HepG2 (cell line): Measurements from ENCODE around the gene LLGL2. TPM values are rescaled to one million over a fixed set of nuclear protein-coding genes. Genes with fewer than 3 reads are reported as not detected.

Experiments used
- ATAC-seq: fragments of 200-7000 bp; cut with Tn5 transposase; 3 replicates; pipeline ENCODE4 v1.9.1; 2020; ENCODE audit warnings: mild to moderate bottlenecking, moderate library complexity
- BruUV-seq: library from RNA; stranded (reverse); fragments of 400-500 nt; replicated peaks from 2 replicates; lab custom pipeline; 2021; lab: Mats Ljungman, UMichigan
- CTCF ChIA-PET: fragments of 300-600 bp; formaldehyde crosslinking; extraction: SDS; loops from one replicate; lab custom pipeline; 2021; ENCODE audit warnings: low total read pairs, inconsistent platforms, low intra/inter-chr PET ratio; lab: Yijun Ruan, JAX
- POLR2A ChIA-PET: fragments of 350-600 bp; sonication (Branson Sonifier 250); formaldehyde crosslinking; loops from one replicate; lab custom pipeline; 2020; ENCODE audit warnings: antibody characterized with exemption, inconsistent platforms; lab: Yijun Ruan, JAX
- DNase-seq: peaks from one replicate; pipeline ENCODE4 v3.0.0-alpha.2; 2015; ENCODE audit warnings: low spot score
- FAIRE-seq: peaks from 3 replicates; lab custom pipeline; 2011; peaks lifted over from hg19 to GRCh38; lab: Jason Lieb, UNC
- H2AFZ ChIP-seq: one replicate; pipeline ENCODE4 v1.6.1; 2011; ENCODE audit warnings: low read length, inconsistent platforms
- H3K27ac ChIP-seq: fragments of 300-600 bp; 3 replicates; pipeline ENCODE4 v1.8.0; 2011; ENCODE audit warnings: mixed run types, mild to moderate bottlenecking, mixed read lengths, low read length, inconsistent platforms; ENCODE audit not compliant: insufficient read depth; ENCODE audit errors: extremely low read length
- H3K27me3 ChIP-seq, 2 experiments: fragments of 200-600 bp in 1 of 2; 2 replicates in 1 of 2; 3 replicates in 1 of 2; pipeline versions ENCODE4 v1.6.0 to v1.8.0; 2011; ENCODE audit warnings: low read length in 2 of 2, mild to moderate bottlenecking in 2 of 2, moderate library complexity in 2 of 2, inconsistent platforms in 1 of 2; ENCODE audit not compliant: insufficient read depth in 2 of 2, control insufficient read depth in 1 of 2
- H3K36me3 ChIP-seq, 2 experiments: fragments of 200-600 bp in 1 of 2; replicated peaks in 1 of 2; 2 replicates in 1 of 2; 3 replicates in 1 of 2; pipeline versions ENCODE4 v1.5.1 to v1.8.0; 2011; ENCODE audit warnings: low read length in 2 of 2, inconsistent platforms in 1 of 2; ENCODE audit not compliant: insufficient read depth in 2 of 2, control insufficient read depth in 1 of 2
- H3K4me1 ChIP-seq: 2 replicates; pipeline ENCODE4 v1.5.1; 2012; ENCODE audit warnings: low read length, inconsistent platforms; ENCODE audit not compliant: insufficient read depth
- H3K4me2 ChIP-seq: 2 replicates; pipeline ENCODE4 v1.6.0; 2011; ENCODE audit warnings: low read depth, low read length, inconsistent platforms
- H3K4me3 ChIP-seq, 3 experiments: fragments of 200-600 bp in 1 of 3; sonication (generic), shearing (Covaris generic) in 1 of 3; replicated peaks in 1 of 3; 2 replicates each; pipeline ENCODE4 v1.5.1; 2011 to 2016; ENCODE audit warnings: low read length in 3 of 3, inconsistent platforms in 2 of 3, low read depth in 2 of 3, mild to moderate bottlenecking in 2 of 3, control low read depth in 1 of 3, mixed read lengths in 1 of 3; ENCODE audit not compliant: insufficient read depth in 1 of 3
- H3K79me2 ChIP-seq: one replicate; pipeline ENCODE4 v1.6.1; 2011; ENCODE audit warnings: low read length, inconsistent platforms; ENCODE audit not compliant: insufficient read depth
- H3K9ac ChIP-seq: 2 replicates; pipeline ENCODE4 v1.6.0; 2011; ENCODE audit warnings: mild to moderate bottlenecking, low read depth, low read length, inconsistent platforms; ENCODE audit not compliant: insufficient read depth
- H3K9me3 ChIP-seq: 2 replicates; pipeline ENCODE4 v1.5.1; 2012; ENCODE audit warnings: mild to moderate bottlenecking, low read length
- H4K20me1 ChIP-seq: 2 replicates; pipeline ENCODE4 v1.6.0; 2011; ENCODE audit warnings: inconsistent platforms, mild to moderate bottlenecking, low read length, moderate library complexity; ENCODE audit not compliant: insufficient read depth
- CEBPZ ChIP-seq: IDR thresholded peaks from 2 replicates; pipeline ENCODE4 v1.6.1; 2012; ENCODE audit warnings: low read length, improper control_type of control experiment
- ELF1 ChIP-seq: sonication (generic); formaldehyde crosslinking; IDR thresholded peaks from 2 replicates; pipeline ENCODE4 v1.4.0; 2020; ENCODE audit warnings: missing genetic modification reagents
- ELF3 ChIP-seq: IDR thresholded peaks from 2 replicates; pipeline ENCODE4 v1.6.1; 2016; ENCODE audit warnings: missing genetic modification reagents, missing compliant biosample characterization
- HNRNPL ChIP-seq: fragments of 200-400 bp; formaldehyde crosslinking; IDR thresholded peaks from 2 replicates; pipeline ENCODE4 v1.6.1; 2017; ENCODE audit warnings: mild to moderate bottlenecking, low read depth, low read length
- SAP130 ChIP-seq: IDR thresholded peaks from 2 replicates; pipeline ENCODE4 v1.6.1; 2016; ENCODE audit warnings: low read depth
- TEAD3 ChIP-seq: optimal IDR thresholded peaks from 2 replicates; pipeline ENCODE3; 2016; ENCODE audit warnings: borderline replicate concordance
- TFAP4 ChIP-seq: sonication (generic); IDR thresholded peaks from 2 replicates; pipeline ENCODE4 v1.6.1; 2016; ENCODE audit warnings: low read depth, borderline replicate concordance
- TOPORS ChIP-seq: sonication (generic); formaldehyde crosslinking; IDR thresholded peaks from 2 replicates; pipeline ENCODE4 v1.8.0; 2023; ENCODE audit warnings: mild to moderate bottlenecking, missing genetic modification reagents
- WGBS: methylation state at CpG from one replicate; pipeline ENCODE4 v1.1.6; 2017; ENCODE audit warnings: low lambda C conversion rate; 5-methylcytosine and 5-hydroxymethylcytosine counted together
- in situ Hi-C: cut with HindIII; loops from 2 replicates; pipeline ENCODE4 v1.10.0; 2017; ENCODE audit warnings: low pct_unique_long_range_greater_than_20kb; ENCODE audit not compliant: extremely low pct_ligation_motif_present
- intact Hi-C: fragments of 100-400 bp; cut with micrococcal nuclease; formaldehyde crosslinking; loops from one replicate; pipeline ENCODE4 v1.10.0; 2022; ENCODE audit not compliant: unreplicated experiment
- polyA plus RNA-seq, 8 experiments: library from polyadenylated mRNA; depleted of rRNA in 3 of 8; stranded (reverse) in 7 of 8; unstranded in 1 of 8; fragments of >200 nt; fragmentation: Illumina TruSeq in 4 of 8; extraction: Trizol in 4 of 8; gene quantifications; 2 replicates each; pipeline versions ENCODE4 v1.2.1 to v1.2.3, GENCODE V29; 2011 to 2016; ENCODE audit warnings: low read depth in 4 of 8, missing spikeins in 1 of 8, mixed read lengths in 1 of 8; ENCODE audit not compliant: insufficient read depth in 1 of 8
- total RNA-seq, 5 experiments: library from RNA; depleted of rRNA; stranded (reverse); fragments of >200 nt; fragmentation: Illumina TruSeq; extraction: Trizol; gene quantifications; 2 replicates each; pipeline ENCODE4 v1.2.3, GENCODE V29; 2016; ENCODE audit warnings: low read depth in 1 of 5

Gene LLGL2
- total and polyA plus RNA-seq, 2 of the 13 experiments (the other 11 are each of a cell fraction or from before 2014, with no cell fraction given), result 83.0 to 86.7 TPM

GRCh38 chr17:75617218-75617617, 91.7 kb downstream of the LLGL2 start:
- H3K79me2 ChIP-seq, result no peaks in the 10 kb centered on the region
- no peaks in the 10 kb centered on the region for H3K9me3 ChIP-seq
- TF ChIP-seq TOPORS (no peak), TEAD3 (CRISPR knock-in tag) (peak; percentile 78), ELF3 (CRISPR knock-in tag) (peak; percentile 85), HNRNPL (peak; percentile 83), SAP130 (peak; percentile 74), CEBPZ (no peak), TFAP4 (peak; percentile 81; the same call in 1 of the 2 replicates), ELF1 (CRISPR knock-in tag) (peak; percentile 68)
- TF ChIP-seq, all 625 proteins: peak for 6
- Histone ChIP-seq H3K27me3 (no peaks in the 10 kb centered on the region), H3K9ac (no peak overlapping the region), H4K20me1 (no peaks in the 10 kb centered on the region), H3K4me2 (no peak overlapping the region), H3K27ac (no peak overlapping the region), H3K4me1 (peaks cover 21% of the 10 kb centered on the region), H3K36me3 (no peaks in the 10 kb centered on the region), H2AFZ (no peak overlapping the region), H3K4me3 (no peak overlapping the region)
- 66% methylated on average over 16 of the region's 16 CpGs for WGBS
- FAIRE-seq, result no peak
- intact Hi-C loops, result no loop called here
- in situ Hi-C loops, result loop anchor here (10.0 kb wide), 1 partner anchor 138 kb away; no protein-coding TSS in a partner anchor
- POLR2A ChIA-PET, result interaction anchor here (1.1 to 1.8 kb wide), 4 partner anchors 12 to 29 kb away, joined by 3 to 6 read pairs (median 4); partner anchors contain the start of gene SMIM5
- CTCF ChIA-PET, result no interaction called here
- ATAC-seq, result no peak
- BruUV-seq, result no TSS peak
- DNase-seq, result no peak
